KOPT-K1 (cell line): Measurements from ENCODE around the gene KRTAP13-1.

Source experiments
- H3K27ac ChIP-seq: fragments of 200-600 bp; sonication (generic); 2 replicates; pipeline ENCODE4 v1.5.1; 2016; ENCODE audit warnings: antibody characterized with exemption, mild to moderate bottlenecking, low read depth, low read length; ENCODE audit not compliant: poor library complexity, severe bottlenecking
- H3K36me3 ChIP-seq: fragments of 200-600 bp; sonication (generic); 2 replicates; pipeline ENCODE4 v1.5.1; 2017; ENCODE audit warnings: antibody characterized with exemption, mild to moderate bottlenecking, low read length, moderate library complexity; ENCODE audit not compliant: insufficient read depth
- H3K9me3 ChIP-seq: fragments of 200-600 bp; sonication (generic); 2 replicates; pipeline ENCODE4 v1.5.1; 2017; ENCODE audit warnings: antibody characterized with exemption, low read length, mild to moderate bottlenecking; ENCODE audit not compliant: insufficient read depth, poor library complexity, severe bottlenecking

The KRTAP13-1 gene

GRCh38 chr21:30434033-30434631 lies 38.3 kb downstream of the KRTAP13-1 start:
- Histone ChIP-seq H3K36me3 (no peaks in the 10 kb centered on the region), H3K27ac (no peak overlapping the region), H3K9me3 (no peaks in the 10 kb centered on the region)

DNA sequence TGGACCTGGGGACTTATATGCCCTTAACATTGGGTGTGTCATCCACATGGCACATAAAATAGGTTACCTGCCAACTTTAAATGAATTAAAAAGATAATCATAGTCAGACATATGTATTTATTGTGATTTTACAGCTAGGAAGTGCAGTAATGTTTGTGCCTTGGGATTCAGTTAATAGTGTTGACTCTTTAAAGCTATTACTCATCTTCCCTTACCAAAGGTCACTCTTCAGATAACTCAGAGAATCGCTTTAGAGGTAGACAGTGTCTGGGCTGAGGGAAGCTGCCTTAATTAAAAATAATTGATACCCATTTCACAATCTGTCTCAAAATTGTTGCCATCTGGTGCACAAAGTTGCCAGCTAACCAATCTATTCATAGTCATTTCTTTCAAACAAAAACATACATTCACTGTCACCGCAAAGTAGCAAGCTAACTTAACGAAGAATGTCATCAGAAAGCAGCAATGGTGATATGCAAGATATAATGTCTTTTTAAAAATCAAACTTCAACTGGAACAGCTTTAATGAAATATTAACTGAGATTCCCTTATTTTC lies 41.3 kb downstream of the KRTAP13-1 start:
- Histone ChIP-seq H3K27ac (no peak overlapping the region), H3K36me3 (no peaks in the 10 kb centered on the region), H3K9me3 (no peaks in the 10 kb centered on the region)

- Histone ChIP-seq H3K27ac (no peak within 1 kb of the TSS), H3K9me3 (no peaks in the 10 kb centered on the region), H3K36me3 (no peaks in the 10 kb centered on the region)
Measured at GRCh38 chr21:30439975-30440374, 44.1 kb downstream of the KRTAP13-1 start, which contains the start of gene KRTAP15-1. Gene KRTAP15-1 (plus strand): TSS chr21:30440275. CDS start chr21:30440328, 53 bp downstream.

DNA sequence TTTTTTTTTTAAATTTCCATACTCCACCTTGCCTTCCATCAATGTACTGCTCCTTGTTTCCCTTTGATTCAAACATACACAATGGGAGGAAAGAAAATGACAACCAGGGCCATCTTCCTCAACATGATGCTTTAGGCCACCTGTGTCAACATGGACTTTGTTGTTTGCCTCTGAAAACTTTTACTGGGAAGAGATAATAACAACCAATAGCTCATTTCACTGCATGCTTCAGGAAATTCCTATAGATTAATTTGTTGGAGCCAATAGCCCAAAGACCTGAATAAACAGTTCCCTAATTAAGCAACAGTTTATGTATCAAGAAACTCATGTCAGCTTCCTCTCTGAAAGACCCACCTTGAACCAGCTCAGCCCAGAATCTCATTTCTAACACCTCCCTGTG lies 47.4 kb downstream of the KRTAP13-1 start:
- H3K27ac ChIP-seq = no peak overlapping the region
- no peaks in the 10 kb centered on the region for H3K36me3 ChIP-seq
- H3K9me3 ChIP-seq = no peaks in the 10 kb centered on the region

DNA sequence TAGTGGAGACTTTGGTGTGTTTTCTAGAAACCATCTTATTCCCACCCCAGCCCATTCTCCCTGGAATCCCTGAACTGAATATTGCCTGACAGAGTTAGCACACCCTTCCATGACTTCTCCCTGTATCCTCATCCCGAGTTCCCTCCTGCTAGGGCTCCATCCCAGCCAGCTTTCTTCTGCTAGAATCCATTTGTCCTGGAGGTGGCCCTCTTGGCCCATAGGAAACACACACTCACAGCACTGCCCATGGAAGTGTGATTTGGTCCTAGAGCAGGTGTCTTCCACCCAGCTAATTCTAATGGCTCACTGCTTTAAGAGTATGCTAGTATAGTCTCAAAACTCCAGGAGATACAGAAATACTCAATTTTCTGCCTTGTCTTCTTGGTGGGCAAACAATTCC lies 48.4 kb downstream of the KRTAP13-1 start:
- Histone ChIP-seq H3K36me3 (no peaks in the 10 kb centered on the region), H3K9me3 (no peaks in the 10 kb centered on the region), H3K27ac (no peak overlapping the region)
